Activated gamma-delta T cell treated with Interleukin-2 at 50 U/mL for 16 hours (primary cell): ENCODE measurements around the gene HOXB4.

ENCODE experiments used
- DNase-seq: peaks from one replicate; pipeline ENCODE4 v3.0.0-alpha.2; 2020

Gene HOXB4

DNA sequence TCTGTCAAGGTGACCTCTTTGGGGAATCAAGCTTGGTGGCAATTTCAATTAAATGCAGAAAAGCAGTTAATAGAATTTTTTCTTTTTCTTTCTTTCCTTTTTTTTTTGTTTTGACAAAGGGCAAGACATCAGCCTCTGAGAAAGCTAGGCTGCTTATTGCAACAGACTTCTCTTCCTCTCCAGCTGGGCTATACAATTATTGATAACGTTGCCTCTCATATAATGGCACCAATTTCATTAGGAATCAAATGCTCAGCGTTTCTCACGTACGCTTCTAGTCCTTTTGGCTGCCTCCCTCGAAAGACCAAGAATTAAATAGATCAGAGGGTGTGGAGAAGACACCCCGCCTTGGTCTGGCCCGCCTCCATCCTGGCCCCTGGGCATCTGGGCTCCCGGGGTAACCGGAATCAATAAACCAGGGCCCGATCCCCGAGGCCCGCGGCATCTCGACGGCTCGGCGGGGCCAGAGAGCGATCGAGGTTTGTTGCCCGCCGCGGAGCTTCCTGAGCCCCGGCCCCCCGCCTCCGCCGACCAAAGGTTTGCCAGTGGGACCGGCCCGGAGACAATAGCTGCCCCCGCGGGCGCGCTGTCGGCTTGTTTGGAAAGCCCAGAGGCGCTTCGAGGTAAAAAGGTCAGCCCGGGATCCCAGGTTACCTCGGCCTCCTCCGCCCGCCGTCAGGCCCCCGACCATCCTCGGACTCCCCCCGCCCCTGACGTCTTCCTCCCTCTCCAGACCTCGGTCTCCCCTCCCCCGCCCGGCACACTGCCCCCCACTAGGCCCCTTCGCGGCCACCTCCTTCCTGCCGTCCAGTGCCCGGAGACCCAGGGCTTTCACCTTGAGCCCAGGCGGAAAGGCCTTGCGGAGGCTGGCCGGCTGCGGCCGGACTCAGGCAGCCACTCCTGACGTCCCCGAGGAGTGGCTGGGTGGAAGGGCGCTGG lies 51.3 kb downstream of the HOXB4 start:
- no peak for DNase-seq
